ENCODE results near the gene NRDE2.
"Not testable (repeated sequence)": the region's sequence is repeated elsewhere in the genome, so short reads cannot be mapped to it uniquely, and the experiment has no call there.

Gene NRDE2

GRCh38 chr14:90256354-90257131, 75.2 kb downstream of the NRDE2 start, which contains the start of gene PSMC1:
Gene PSMC1, plus strand, starts transcription at chr14:90256553. Its CDS starts 45 bp downstream, at chr14:90256598.
- peak within 1 kb of the TSS; percentile 56 for H2AFZ ChIP-seq (ENCODE audit: low read length)
- H3F3A ChIP-seq (ENCODE audit: insufficient read depth, low read length), result no peaks in the 10 kb centered on the region
- H3K9me3 ChIP-seq (replicated peaks; ENCODE audit: insufficient read depth, low read length), result no peaks in the 10 kb centered on the region
- H3K79me2 ChIP-seq (ENCODE audit: low read length), result peaks cover 30% of the 10 kb centered on the region
- peak within 1 kb of the TSS; percentile 60; the same call in 1 of the 2 replicates for H3K4me2 ChIP-seq (ENCODE audit: low read depth, low read length)
- TF ChIP-seq CTCF (IDR thresholded peaks at IDR 0.05; ENCODE audit: low read length) (no peak), EZH2 (optimal IDR thresholded peaks at IDR 0.05; ENCODE audit: low read depth, low read length) (no peak), EZH2phosphoT487 (IDR thresholded peaks at IDR 0.05; ENCODE audit: low read length) (no peak)
- H4K20me1 ChIP-seq (ENCODE audit: insufficient read depth, low read length), result no peaks in the 10 kb centered on the region
- H3K36me3 ChIP-seq (replicated peaks; ENCODE audit: insufficient read depth, low read length), result no peaks in the 10 kb centered on the region; the same call in 1 of the 2 replicates
- peak within 1 kb of the TSS; percentile 50; the same call in 1 of the 2 replicates for H3K27ac ChIP-seq (ENCODE audit: low read length)
- H3K27me3 ChIP-seq (replicated peaks; ENCODE audit: insufficient read depth, low read length), result no peaks in the 10 kb centered on the region
- H3K4me3 ChIP-seq (ENCODE audit: low read length), result peak within 1 kb of the TSS; percentile 83
- peak within 1 kb of the TSS; percentile 88 for H3K9ac ChIP-seq (ENCODE audit: low read length)
- peak; percentile 84 for DNase-seq
- no peaks in the 10 kb centered on the region for H3K4me1 ChIP-seq (ENCODE audit: low read length)
- no peaks in the 10 kb centered on the region for H3K9me2 ChIP-seq (replicated peaks; ENCODE audit: insufficient read depth, low read length)

GRCh38 chr14:90255871-90256270, 75.9 kb downstream of the NRDE2 start:
- TF ChIP-seq CTCF (IDR thresholded peaks at IDR 0.05; ENCODE audit: low read length), result no peak
- TF ChIP-seq EZH2 (optimal IDR thresholded peaks at IDR 0.05; ENCODE audit: low read depth, low read length), result no peak
- no peak for TF ChIP-seq EZH2phosphoT487 (IDR thresholded peaks at IDR 0.05; ENCODE audit: low read length)
- peak overlapping the region; percentile 56; the same call in 1 of the 2 replicates for H2AFZ ChIP-seq (ENCODE audit: low read length)

GRCh38 chr14:90253826-90254225, 77.9 kb downstream of the NRDE2 start:
- Histone ChIP-seq H3K9me3 (replicated peaks; ENCODE audit: insufficient read depth, low read length) (no peaks in the 10 kb centered on the region), H3K79me2 (ENCODE audit: low read length) (peaks cover 26% of the 10 kb centered on the region), H2AFZ (ENCODE audit: low read length) (no peak overlapping the region), H3K4me1 (ENCODE audit: low read length) (no peaks in the 10 kb centered on the region), H3K9ac (ENCODE audit: low read length) (no peak overlapping the region), H3K4me2 (ENCODE audit: low read depth, low read length) (no peak overlapping the region), H3K27ac (ENCODE audit: low read length) (no peak overlapping the region), H3K27me3 (replicated peaks; ENCODE audit: insufficient read depth, low read length) (no peaks in the 10 kb centered on the region), H3K36me3 (replicated peaks; ENCODE audit: insufficient read depth, low read length) (no peaks in the 10 kb centered on the region), H3K9me2 (replicated peaks; ENCODE audit: insufficient read depth, low read length) (no peaks in the 10 kb centered on the region), H3K4me3 (ENCODE audit: low read length) (no peak overlapping the region), H3F3A (ENCODE audit: insufficient read depth, low read length) (no peaks in the 10 kb centered on the region), H4K20me1 (ENCODE audit: insufficient read depth, low read length) (no peaks in the 10 kb centered on the region)
- no peak for TF ChIP-seq EZH2 (optimal IDR thresholded peaks at IDR 0.05; ENCODE audit: low read depth, low read length)
- no peak for DNase-seq

More at GRCh38 chr14:90255871-90256270, 75.9 kb downstream of the NRDE2 start:
- DNase-seq, result no peak
- H3K9me2 ChIP-seq (replicated peaks; ENCODE audit: insufficient read depth, low read length), result no peaks in the 10 kb centered on the region
- H3K36me3 ChIP-seq (replicated peaks; ENCODE audit: insufficient read depth, low read length), result no peaks in the 10 kb centered on the region; the same call in 1 of the 2 replicates
- H3K27me3 ChIP-seq (replicated peaks; ENCODE audit: insufficient read depth, low read length), result no peaks in the 10 kb centered on the region
- H4K20me1 ChIP-seq (ENCODE audit: insufficient read depth, low read length), result no peaks in the 10 kb centered on the region
- no peak overlapping the region for H3K27ac ChIP-seq (ENCODE audit: low read length)
- no peaks in the 10 kb centered on the region for H3F3A ChIP-seq (ENCODE audit: insufficient read depth, low read length)
- H3K4me3 ChIP-seq (ENCODE audit: low read length), result peak overlapping the region; percentile 83
- H3K79me2 ChIP-seq (ENCODE audit: low read length), result peaks cover 30% of the 10 kb centered on the region
- no peaks in the 10 kb centered on the region for H3K9me3 ChIP-seq (replicated peaks; ENCODE audit: insufficient read depth, low read length)
- H3K9ac ChIP-seq (ENCODE audit: low read length), result peak overlapping the region; percentile 88; the same call in 1 of the 2 replicates
- peak overlapping the region; percentile 41; the same call in 1 of the 2 replicates for H3K4me2 ChIP-seq (ENCODE audit: low read depth, low read length)
- H3K4me1 ChIP-seq (ENCODE audit: low read length), result no peaks in the 10 kb centered on the region

GRCh38 chr14:90248594-90248993, 83.1 kb downstream of the NRDE2 start:
- Histone ChIP-seq H4K20me1 (ENCODE audit: insufficient read depth, low read length) (no peaks in the 10 kb centered on the region), H3K27ac (ENCODE audit: low read length) (no peak overlapping the region), H3K9ac (ENCODE audit: low read length) (no peak overlapping the region), H3K36me3 (replicated peaks; ENCODE audit: insufficient read depth, low read length) (no peaks in the 10 kb centered on the region), H2AFZ (ENCODE audit: low read length) (no peak overlapping the region), H3K79me2 (ENCODE audit: low read length) (no peaks in the 10 kb centered on the region), H3K27me3 (replicated peaks; ENCODE audit: insufficient read depth, low read length) (no peaks in the 10 kb centered on the region), H3K4me2 (ENCODE audit: low read depth, low read length) (no peak overlapping the region), H3K9me2 (replicated peaks; ENCODE audit: insufficient read depth, low read length) (no peaks in the 10 kb centered on the region), H3K4me1 (ENCODE audit: low read length) (no peaks in the 10 kb centered on the region), H3F3A (ENCODE audit: insufficient read depth, low read length) (no peaks in the 10 kb centered on the region), H3K9me3 (replicated peaks; ENCODE audit: insufficient read depth, low read length) (no peaks in the 10 kb centered on the region), H3K4me3 (ENCODE audit: low read length) (no peak overlapping the region)
- no peak for DNase-seq
- TF ChIP-seq CTCF (IDR thresholded peaks at IDR 0.05; ENCODE audit: low read length), result no peak
- TF ChIP-seq EZH2 (optimal IDR thresholded peaks at IDR 0.05; ENCODE audit: low read depth, low read length), result no peak
- no peak for TF ChIP-seq EZH2phosphoT487 (IDR thresholded peaks at IDR 0.05; ENCODE audit: low read length)

- H3K9ac ChIP-seq (ENCODE audit: low read length); H3K27ac ChIP-seq (ENCODE audit: low read length); H3K36me3 ChIP-seq (replicated peaks; ENCODE audit: insufficient read depth, low read length); H4K20me1 ChIP-seq (ENCODE audit: insufficient read depth, low read length); H3K4me2 ChIP-seq (ENCODE audit: low read depth, low read length); H3K79me2 ChIP-seq (ENCODE audit: low read length); H3K9me2 ChIP-seq (replicated peaks; ENCODE audit: insufficient read depth, low read length); H3K9me3 ChIP-seq (replicated peaks; ENCODE audit: insufficient read depth, low read length); H3F3A ChIP-seq (ENCODE audit: insufficient read depth, low read length); H2AFZ ChIP-seq (ENCODE audit: low read length); H3K4me1 ChIP-seq (ENCODE audit: low read length); H3K4me3 ChIP-seq (ENCODE audit: low read length); DNase-seq; H3K27me3 ChIP-seq (replicated peaks; ENCODE audit: insufficient read depth, low read length): not testable (repeated sequence)
These were observed 84.3 kb downstream of the NRDE2 start for GRCh38 chr14:90247441-90247840.

Measured in MM.1S (cell line).